ENCODE results near the gene ANP32A.
"Not testable (repeated sequence)": the region's sequence is repeated elsewhere in the genome, so short reads cannot be mapped to it uniquely, and the experiment has no call there.

ANP32A gene

GRCh38 chr15:68820295-68821189 is at the start of gene ANP32A:
Gene ANP32A (minus strand): TSS chr15:68820895. CDS start chr15:68820751, 144 bp downstream.
- DNase-seq, result peak; percentile 96 to 99

GRCh38 chr15:68868296-68868695 is 47.6 kb upstream of the ANP32A start:
- no peak for DNase-seq

GRCh38 chr15:68862415-68862814 is 41.7 kb upstream of the ANP32A start:
- no peak for DNase-seq

- DNase-seq, result not testable (repeated sequence)
Measured at GRCh38 chr15:68858666-68859065, 38.0 kb upstream of the ANP32A start.

- DNase-seq, result not testable (repeated sequence)
Measured at GRCh38 chr15:68857443-68857842, 36.7 kb upstream of the ANP32A start.

DNA sequence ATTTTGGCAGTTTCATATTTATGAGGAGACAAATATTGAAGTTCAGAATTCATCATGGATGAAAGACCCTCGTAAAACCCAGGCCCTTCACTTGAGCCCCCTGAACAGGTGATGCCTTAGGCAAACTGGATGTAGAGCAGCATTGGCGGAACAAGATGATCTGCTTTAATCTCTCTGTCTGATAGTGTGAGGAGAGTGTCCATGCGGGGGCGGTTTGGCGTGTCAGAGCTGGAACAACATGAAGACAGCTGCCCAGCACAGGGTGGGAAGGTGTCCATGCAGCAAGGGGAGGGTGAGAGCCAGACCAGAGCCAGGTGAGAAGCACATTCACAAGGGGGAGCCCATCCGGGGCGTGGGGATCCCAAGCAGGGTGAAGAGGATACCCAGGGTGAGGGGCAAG is 31.8 kb upstream of the ANP32A start:
- no peak for DNase-seq

GRCh38 chr15:68851971-68852370 is 31.3 kb upstream of the ANP32A start:
- DNase-seq, result no peak

DNA sequence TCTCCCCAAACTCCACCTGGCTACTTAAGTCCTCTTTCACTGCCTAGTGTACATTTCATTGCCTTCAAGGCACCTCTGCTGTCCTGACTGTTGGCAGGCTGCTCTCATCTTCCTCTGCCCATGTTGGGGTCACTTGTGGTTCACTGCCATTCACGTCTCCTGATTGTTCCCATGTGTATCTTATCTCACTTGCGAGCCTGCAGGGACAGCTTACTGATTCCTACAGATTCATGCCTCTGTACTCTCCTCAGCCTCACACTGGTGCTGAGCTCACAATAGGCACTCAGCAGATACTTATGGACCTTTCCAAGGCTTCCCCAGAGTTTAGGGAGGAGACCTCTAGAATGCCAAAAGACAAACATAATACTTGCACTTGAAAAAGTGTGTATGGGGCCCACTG is 28.8 kb upstream of the ANP32A start:
- DNase-seq, result no peak

DNA sequence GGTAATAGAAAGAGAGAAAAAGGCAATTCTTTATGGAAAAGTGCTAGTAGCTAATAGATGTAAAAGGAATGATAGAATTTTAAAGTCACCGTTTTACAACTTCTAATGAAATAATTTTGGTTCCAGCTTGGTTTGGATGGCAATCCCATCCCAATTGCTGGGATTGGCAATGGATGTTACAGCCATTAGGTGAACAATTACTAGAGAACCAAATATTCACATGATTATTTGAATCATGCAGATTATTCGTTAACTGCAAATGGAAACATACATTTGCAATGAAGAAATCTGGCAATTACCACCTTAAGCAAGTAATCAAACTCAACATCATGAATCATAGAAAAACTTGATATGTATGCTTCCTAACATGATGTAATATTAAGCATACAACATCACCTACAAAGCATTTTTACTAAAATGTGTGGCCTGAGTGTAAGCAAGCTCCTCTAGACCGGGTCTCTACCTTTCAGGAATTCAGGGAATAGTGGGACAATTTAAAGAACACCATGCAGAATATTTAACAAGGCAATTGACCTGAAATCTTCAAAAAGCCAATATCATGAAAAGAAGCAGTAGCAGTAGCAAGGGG is 26.2 kb upstream of the ANP32A start:
- no peak for DNase-seq

GRCh38 chr15:68844856-68845550 is 24.3 kb upstream of the ANP32A start:
- no peak for DNase-seq

- peak; percentile 24 to 35 for DNase-seq
Measured at GRCh38 chr15:68843425-68844311, 23.0 kb upstream of the ANP32A start.

GRCh38 chr15:68842958-68843357 is 22.3 kb upstream of the ANP32A start:
- DNase-seq, result no peak

- DNase-seq, result no peak
Measured at GRCh38 chr15:68834346-68834745, 13.7 kb upstream of the ANP32A start.

GRCh38 chr15:68833700-68834331 is 13.1 kb upstream of the ANP32A start:
- DNase-seq, result no peak

- DNase-seq, result no peak
Measured at GRCh38 chr15:68830141-68830785, 9.6 kb upstream of the ANP32A start.

- no peak for DNase-seq
Measured at GRCh38 chr15:68829068-68829467, 8.4 kb upstream of the ANP32A start.

DNA sequence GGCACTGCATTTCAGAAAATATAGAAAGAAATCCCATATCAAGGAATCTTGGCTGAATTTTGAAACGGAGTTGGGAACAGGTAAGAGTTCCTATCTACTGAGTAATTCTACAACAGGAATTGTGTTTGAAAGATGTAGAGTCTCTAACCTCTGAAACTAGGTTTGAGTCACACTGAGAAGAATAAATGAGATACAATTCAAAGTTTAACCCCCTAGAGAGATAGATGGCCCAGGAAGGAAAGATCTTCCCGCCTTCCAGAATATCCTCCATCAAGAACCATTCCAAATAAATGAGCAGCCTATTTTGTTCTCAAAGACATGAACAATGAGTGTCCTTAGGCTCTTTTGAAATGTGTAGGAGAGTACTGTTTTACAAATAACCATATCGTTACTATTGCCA is 2.9 kb upstream of the ANP32A start:
- DNase-seq, result no peak

GRCh38 chr15:68822818-68823217 is 2.1 kb upstream of the ANP32A start:
- no peak for DNase-seq

- no peak for DNase-seq
Measured at GRCh38 chr15:68821841-68822381, 1.2 kb upstream of the ANP32A start.

DNA sequence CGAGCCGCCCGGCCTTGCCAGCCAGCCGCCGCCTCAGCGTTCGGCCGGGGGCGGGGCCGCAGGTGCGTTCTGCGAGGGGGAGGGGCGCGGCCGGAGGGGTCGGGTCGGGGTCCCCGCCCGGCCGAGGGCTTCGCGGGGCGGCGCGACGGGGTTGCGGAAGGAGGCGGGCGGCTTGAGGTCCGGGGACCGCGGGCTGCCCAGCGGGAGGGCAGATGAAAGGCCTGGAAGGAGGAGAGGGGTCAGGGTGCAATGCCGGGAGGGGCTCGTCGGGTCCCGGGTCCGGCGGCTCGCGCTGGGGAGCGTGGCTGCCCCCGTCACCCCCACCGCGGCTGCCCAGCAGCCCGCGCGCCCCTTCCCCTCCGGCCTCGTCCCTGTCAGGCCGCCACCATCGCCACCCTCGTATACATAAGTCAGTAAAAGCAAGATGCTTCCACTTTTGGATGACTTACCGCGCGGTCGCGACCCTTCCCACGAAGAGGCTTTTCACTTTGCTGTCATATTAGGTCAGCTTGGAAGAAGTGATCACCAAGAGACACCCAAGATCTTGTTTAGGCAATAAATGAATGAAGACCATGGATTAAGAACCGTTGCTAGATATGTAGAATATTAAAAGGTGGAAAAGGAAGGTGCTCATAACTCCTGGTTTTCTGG is 620 bp upstream of the ANP32A start:
- peak in 1 of 2 experiments; percentile 18 for DNase-seq

Data from stimulated activated CD4-positive, alpha-beta T cell treated with anti-CD3 and anti-CD28 coated beads, Interleukin-4, amount 100 ng/mL, for 4 hours (primary cell).